ENCODE measurements around the gene GALNS. TPM values are rescaled to one million over a fixed set of nuclear protein-coding genes. Genes with fewer than 3 reads are reported as not detected.
A peak's percentile ranks its signal among the peaks of the same experiment; 100 is the strongest.

Gene GALNS
- total and polyA plus RNA-seq, 2 of the 13 experiments (the other 11 are each of a cell fraction or from before 2014, with no cell fraction given) = 9.2 to 9.8 TPM

DNA sequence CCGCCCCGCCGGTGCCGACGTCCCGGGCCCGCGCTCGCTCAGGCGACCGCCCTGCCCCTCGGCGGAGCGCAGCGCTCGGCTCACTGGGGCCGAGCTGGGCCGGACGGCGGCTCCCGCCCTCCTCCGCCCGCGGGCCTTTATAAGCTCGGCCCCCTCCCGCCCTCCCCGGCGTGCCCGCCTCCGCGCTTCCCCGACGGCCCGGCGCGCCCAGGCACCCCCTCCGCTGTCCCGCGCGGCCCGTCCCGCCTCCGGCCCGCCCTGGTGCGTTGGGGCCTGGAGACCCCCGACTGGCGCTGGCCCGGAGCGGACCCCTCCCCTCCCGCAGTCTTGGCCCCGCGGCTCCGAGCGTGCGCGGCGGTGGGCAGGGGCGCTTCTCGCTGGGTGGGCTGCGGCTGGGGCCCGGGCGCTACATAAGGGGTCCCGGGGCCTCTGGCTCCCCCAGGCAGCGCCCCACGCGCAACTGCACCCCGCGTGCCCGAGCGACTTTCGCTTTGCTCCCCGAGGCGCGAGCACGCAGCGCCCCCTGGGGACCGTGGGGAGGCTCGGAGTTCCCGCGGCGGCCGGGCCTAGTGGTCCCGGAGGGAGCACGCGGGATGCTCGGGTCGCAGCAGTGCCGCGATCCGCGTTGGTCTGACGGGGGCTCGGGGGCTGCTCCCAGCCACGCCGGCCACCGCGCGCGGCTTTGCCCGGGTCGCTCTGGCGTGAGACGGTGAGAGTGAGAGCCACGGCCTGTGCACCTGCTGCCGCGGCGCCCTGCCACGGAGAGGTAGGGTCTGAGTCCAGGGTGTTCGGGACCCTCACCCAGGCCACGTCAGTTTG lies 71.4 kb downstream of the GALNS start, which contains the start of gene PIEZO1 (continued):
- peak; percentile 23; the same call in 1 of the 2 replicates for TF ChIP-seq ZNF598 (CRISPR knock-in tag; IDR thresholded peaks at IDR 0.05; ENCODE audit: borderline replicate concordance)
- peak; percentile 73; the same call in 1 of the 2 replicates for TF ChIP-seq TFDP1 (CRISPR knock-in tag; IDR thresholded peaks at IDR 0.05; ENCODE audit: borderline replicate concordance)
- no peak; the same call in 1 of the 2 replicates for TF ChIP-seq ZNF724P (CRISPR knock-in tag; IDR thresholded peaks at IDR 0.05; ENCODE audit: borderline replicate concordance)
- TF ChIP-seq ASH2L (IDR thresholded peaks at IDR 0.05; ENCODE audit: insufficient read length, low read depth, low read length) = no peak
- 0 out of 2 replicates have a peak, but pooled peaks have one; percentile 52 for TF ChIP-seq ZNF746 (CRISPR knock-in tag; IDR thresholded peaks at IDR 0.05)
- TF ChIP-seq, protein P1, sequence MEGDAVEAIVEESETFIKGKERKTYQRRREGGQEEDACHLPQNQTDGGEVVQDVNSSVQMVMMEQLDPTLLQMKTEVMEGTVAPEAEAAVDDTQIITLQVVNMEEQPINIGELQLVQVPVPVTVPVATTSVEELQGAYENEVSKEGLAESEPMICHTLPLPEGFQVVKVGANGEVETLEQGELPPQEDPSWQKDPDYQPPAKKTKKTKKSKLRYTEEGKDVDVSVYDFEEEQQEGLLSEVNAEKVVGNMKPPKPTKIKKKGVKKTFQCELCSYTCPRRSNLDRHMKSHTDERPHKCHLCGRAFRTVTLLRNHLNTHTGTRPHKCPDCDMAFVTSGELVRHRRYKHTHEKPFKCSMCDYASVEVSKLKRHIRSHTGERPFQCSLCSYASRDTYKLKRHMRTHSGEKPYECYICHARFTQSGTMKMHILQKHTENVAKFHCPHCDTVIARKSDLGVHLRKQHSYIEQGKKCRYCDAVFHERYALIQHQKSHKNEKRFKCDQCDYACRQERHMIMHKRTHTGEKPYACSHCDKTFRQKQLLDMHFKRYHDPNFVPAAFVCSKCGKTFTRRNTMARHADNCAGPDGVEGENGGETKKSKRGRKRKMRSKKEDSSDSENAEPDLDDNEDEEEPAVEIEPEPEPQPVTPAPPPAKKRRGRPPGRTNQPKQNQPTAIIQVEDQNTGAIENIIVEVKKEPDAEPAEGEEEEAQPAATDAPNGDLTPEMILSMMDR (CRISPR knock-in tag; IDR thresholded peaks at IDR 0.05) = peak; percentile 96
- TF ChIP-seq, protein P2, sequence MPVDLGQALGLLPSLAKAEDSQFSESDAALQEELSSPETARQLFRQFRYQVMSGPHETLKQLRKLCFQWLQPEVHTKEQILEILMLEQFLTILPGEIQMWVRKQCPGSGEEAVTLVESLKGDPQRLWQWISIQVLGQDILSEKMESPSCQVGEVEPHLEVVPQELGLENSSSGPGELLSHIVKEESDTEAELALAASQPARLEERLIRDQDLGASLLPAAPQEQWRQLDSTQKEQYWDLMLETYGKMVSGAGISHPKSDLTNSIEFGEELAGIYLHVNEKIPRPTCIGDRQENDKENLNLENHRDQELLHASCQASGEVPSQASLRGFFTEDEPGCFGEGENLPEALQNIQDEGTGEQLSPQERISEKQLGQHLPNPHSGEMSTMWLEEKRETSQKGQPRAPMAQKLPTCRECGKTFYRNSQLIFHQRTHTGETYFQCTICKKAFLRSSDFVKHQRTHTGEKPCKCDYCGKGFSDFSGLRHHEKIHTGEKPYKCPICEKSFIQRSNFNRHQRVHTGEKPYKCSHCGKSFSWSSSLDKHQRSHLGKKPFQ (CRISPR knock-in tag; IDR thresholded peaks at IDR 0.05; ENCODE audit: insufficient replicate concordance) = peak; percentile 54
- 0 out of 2 replicates have a peak, but pooled peaks have one; percentile 51 for TF ChIP-seq ZBTB4 (CRISPR knock-in tag; IDR thresholded peaks at IDR 0.05; ENCODE audit: borderline replicate concordance)
- TF ChIP-seq CCDC6 (CRISPR knock-in tag; IDR thresholded peaks at IDR 0.05) = 0 out of 2 replicates have a peak, but pooled peaks have one; percentile 30
- TF ChIP-seq ZNF281 (CRISPR knock-in tag; IDR thresholded peaks at IDR 0.05; ENCODE audit: borderline replicate concordance) = peak; percentile 48; the same call in 1 of the 2 replicates
- TF ChIP-seq ZNF709 (CRISPR knock-in tag; IDR thresholded peaks at IDR 0.05) = peak; percentile 56; the same call in 1 of the 2 replicates
